ENCODE results near the gene RBM43. TPM values are rescaled to one million over a fixed set of nuclear protein-coding genes. Genes with fewer than 3 reads are reported as not detected.

The RBM43 gene
- total and polyA plus RNA-seq, 7 donors, result 1.8 to 16.9 (median 8.6) TPM

- Histone ChIP-seq H3K9me3 (no peaks in the 10 kb centered on the region), H3K27ac (no peak overlapping the region), H3K4me1 (no peaks in the 10 kb centered on the region), H3K36me3 (no peaks in the 10 kb centered on the region), H3K4me3 (no peak overlapping the region), H3K27me3 (no peaks in the 10 kb centered on the region)
- no peak for DNase-seq
- no peak for TF ChIP-seq POLR2A (IDR thresholded peaks at IDR 0.05)
- no peak for TF ChIP-seq EP300 (IDR thresholded peaks at IDR 0.05)
- no peak for TF ChIP-seq CTCF (IDR thresholded peaks at IDR 0.05)
- TF ChIP-seq POLR2AphosphoS5 (IDR thresholded peaks at IDR 0.05), result no peak
- WGBS, 2 donors, result 75 to 84% methylated on average over 4 of the region's 4 CpGs
- intact Hi-C loops (cut with DNase I), result no loop called here
These were observed 55.2 kb downstream of the RBM43 start for GRCh38 chr2:151206446-151206968.

GRCh38 chr2:151205571-151205970 is 56.1 kb downstream of the RBM43 start:
- no peak for TF ChIP-seq POLR2AphosphoS5 (IDR thresholded peaks at IDR 0.05)
- TF ChIP-seq POLR2A (IDR thresholded peaks at IDR 0.05), result no peak
- no peak for TF ChIP-seq EP300 (IDR thresholded peaks at IDR 0.05)
- no peak for TF ChIP-seq CTCF (IDR thresholded peaks at IDR 0.05)
- no peak overlapping the region for H3K4me3 ChIP-seq
- WGBS, 2 donors, result 72 to 89% methylated on average over 3 of the region's 3 CpGs

GRCh38 chr2:151204756-151205155 is 56.9 kb downstream of the RBM43 start:
- H3K4me3 ChIP-seq, result no peak overlapping the region
- WGBS, 2 donors, result 52 to 76% methylated on average over 3 of the region's 3 CpGs
- no peak for TF ChIP-seq POLR2A (IDR thresholded peaks at IDR 0.05)
- TF ChIP-seq CTCF (IDR thresholded peaks at IDR 0.05), result no peak
- TF ChIP-seq POLR2AphosphoS5 (IDR thresholded peaks at IDR 0.05), result no peak
- no peak for TF ChIP-seq EP300 (IDR thresholded peaks at IDR 0.05)
- no peak overlapping the region for H3K27ac ChIP-seq
- no peaks in the 10 kb centered on the region for H3K4me1 ChIP-seq
- no peaks in the 10 kb centered on the region for H3K9me3 ChIP-seq
- no peaks in the 10 kb centered on the region for H3K27me3 ChIP-seq
- no peak for DNase-seq
- H3K36me3 ChIP-seq, result no peaks in the 10 kb centered on the region
- intact Hi-C loops (cut with DNase I), result no loop called here

More at GRCh38 chr2:151205571-151205970, 56.1 kb downstream of the RBM43 start:
- no peaks in the 10 kb centered on the region for H3K27me3 ChIP-seq
- intact Hi-C loops (cut with DNase I), result no loop called here
- H3K4me1 ChIP-seq, result no peaks in the 10 kb centered on the region
- no peaks in the 10 kb centered on the region for H3K36me3 ChIP-seq
- no peaks in the 10 kb centered on the region for H3K9me3 ChIP-seq
- DNase-seq, result no peak
- H3K27ac ChIP-seq, result no peak overlapping the region

- Histone ChIP-seq H3K27me3 (no peaks in the 10 kb centered on the region), H3K4me3 (no peak overlapping the region), H3K27ac (no peak overlapping the region), H3K9me3 (no peaks in the 10 kb centered on the region), H3K4me1 (no peaks in the 10 kb centered on the region), H3K36me3 (no peaks in the 10 kb centered on the region)
- intact Hi-C loops (cut with DNase I), result no loop called here
- TF ChIP-seq CTCF (IDR thresholded peaks at IDR 0.05) (no peak), POLR2A (IDR thresholded peaks at IDR 0.05) (no peak), EP300 (IDR thresholded peaks at IDR 0.05) (no peak), POLR2AphosphoS5 (IDR thresholded peaks at IDR 0.05) (no peak)
- WGBS, 2 donors, result 12 to 32% methylated on average over 2 of the region's 2 CpGs
- no peak for DNase-seq
These were observed 60.8 kb downstream of the RBM43 start for GRCh38 chr2:151200844-151201243.

GRCh38 chr2:151200277-151200676 is 61.4 kb downstream of the RBM43 start:
- H3K27ac ChIP-seq, result no peak overlapping the region
- H3K27me3 ChIP-seq, result no peaks in the 10 kb centered on the region
- no peak overlapping the region for H3K4me3 ChIP-seq
- no peaks in the 10 kb centered on the region for H3K9me3 ChIP-seq
- no peak for DNase-seq
- no peaks in the 10 kb centered on the region for H3K4me1 ChIP-seq
- 79 to 83% methylated on average over 5 of the region's 5 CpGs for WGBS, 2 donors
- TF ChIP-seq CTCF (IDR thresholded peaks at IDR 0.05) (no peak), EP300 (IDR thresholded peaks at IDR 0.05) (no peak), POLR2A (IDR thresholded peaks at IDR 0.05) (no peak), POLR2AphosphoS5 (IDR thresholded peaks at IDR 0.05) (no peak)
- no peaks in the 10 kb centered on the region for H3K36me3 ChIP-seq
- intact Hi-C loops (cut with DNase I), result no loop called here
